Common myeloid progenitor, CD34-positive (primary cell): ENCODE results near the gene RANGRF.

Experiments
- CTCF ChIA-PET: fragments of 350-600 bp; sonication (Branson Sonifier 250); formaldehyde crosslinking; loops from one replicate; lab custom pipeline; 2021; ENCODE audit warnings: antibody characterized with exemption; lab: Charles Lee
- POLR2A ChIA-PET: fragments of 350-600 bp; sonication (Branson Sonifier 250); formaldehyde crosslinking; loops from one replicate; lab custom pipeline; 2021; ENCODE audit warnings: antibody characterized with exemption; lab: Charles Lee
- DNase-seq, 3 donors: peaks; one replicate each; pipeline versions ENCODE4 v3.0.0 to v3.0.0-alpha.2; 2013
- H3K27ac ChIP-seq, 2 experiments: 1 replicate in 1 of 2; 2 replicates in 1 of 2; pipeline ENCODE4 v1.7.0; 2013; ENCODE audit warnings: inconsistent platforms in 2 of 2, low read length in 2 of 2, mild to moderate bottlenecking in 2 of 2, low read depth in 1 of 2, moderate library complexity in 1 of 2; ENCODE audit not compliant: severe bottlenecking in 2 of 2, insufficient read depth in 1 of 2, poor library complexity in 1 of 2
- H3K27me3 ChIP-seq, 5 experiments: replicated peaks in 2 of 5; 1 replicate in 3 of 5; 2 replicates in 2 of 5; pipeline versions ENCODE4 v1.6.1 to v1.7.0; 2013; ENCODE audit warnings: low read length in 4 of 5, mild to moderate bottlenecking in 2 of 5, moderate library complexity in 2 of 5, inconsistent platforms in 1 of 5; ENCODE audit not compliant: insufficient read depth in 5 of 5, control insufficient read depth in 4 of 5
- H3K36me3 ChIP-seq, 4 experiments: 1 replicate in 2 of 4; 2 replicates in 2 of 4; pipeline versions ENCODE4 v1.6.1 to v1.7.0; 2013; ENCODE audit warnings: low read length in 3 of 4, control low read depth in 1 of 4, mild to moderate bottlenecking in 1 of 4; ENCODE audit not compliant: control insufficient read depth in 4 of 4, insufficient read depth in 4 of 4
- H3K4me1 ChIP-seq, 4 experiments: 1 replicate in 3 of 4; 2 replicates in 1 of 4; pipeline versions ENCODE4 v1.6.1 to v1.7.1; 2013; ENCODE audit warnings: low read length in 3 of 4, mild to moderate bottlenecking in 3 of 4, control low read depth in 1 of 4, inconsistent platforms in 1 of 4, moderate library complexity in 1 of 4; ENCODE audit not compliant: control insufficient read depth in 4 of 4, insufficient read depth in 4 of 4; ENCODE audit errors: control extremely low read depth in 1 of 4
- H3K4me3 ChIP-seq, 7 experiments: 1 replicate in 4 of 7; 2 replicates in 3 of 7; pipeline versions ENCODE4 v1.5.1 to v1.7.0; 2013; ENCODE audit warnings: mild to moderate bottlenecking in 7 of 7, low read length in 6 of 7, moderate library complexity in 6 of 7, inconsistent platforms in 2 of 7, low read depth in 2 of 7, control low read depth in 1 of 7; ENCODE audit not compliant: insufficient read depth in 4 of 7, control insufficient read depth in 1 of 7; ENCODE audit errors: extremely low read depth in 1 of 7
- H3K9me3 ChIP-seq, 5 experiments: 1 replicate in 4 of 5; 2 replicates in 1 of 5; pipeline versions ENCODE4 v1.6.1 to v1.7.1; 2013; ENCODE audit warnings: low read length in 4 of 5, mild to moderate bottlenecking in 2 of 5, inconsistent platforms in 1 of 5, low read depth in 1 of 5, moderate library complexity in 1 of 5; ENCODE audit not compliant: control insufficient read depth in 4 of 5, insufficient read depth in 2 of 5; ENCODE audit errors: control extremely low read depth in 1 of 5
- WGBS: methylation state at CpG from one replicate; pipeline ENCODE4 v1.1.5; 2013; ENCODE audit not compliant: insufficient coverage; 5-methylcytosine and 5-hydroxymethylcytosine counted together

RANGRF gene

DNA sequence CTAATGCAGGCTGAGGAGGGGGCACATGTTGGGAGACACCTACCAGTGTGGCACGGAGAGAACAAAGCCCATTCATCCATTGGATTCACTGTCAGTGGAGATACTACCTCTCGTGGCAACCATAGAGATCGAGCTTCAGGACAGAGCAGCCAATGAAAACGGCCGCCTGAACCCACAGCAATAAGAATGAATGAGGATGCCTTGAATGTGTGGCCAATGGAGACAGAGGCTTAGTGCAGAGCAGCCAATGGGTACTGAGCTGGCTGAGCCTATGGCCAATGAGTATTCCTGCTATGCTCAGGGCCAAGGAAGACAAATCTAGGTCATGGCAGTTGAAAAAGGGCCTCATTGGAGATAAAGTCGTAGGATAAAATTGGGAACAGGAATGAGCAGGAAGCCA, 32.5 kb downstream of the RANGRF start:
- H3K27ac ChIP-seq: no peak overlapping the region
- ChIA-PET CTCF (interaction anchor here (0.7 to 1.5 kb wide), 3 partner anchors 20 to 25 kb away, joined by 3 to 6 read pairs (median 3); no protein-coding TSS in a partner anchor), POLR2A (interaction anchor here (0.6 kb wide), 1 partner anchor 172 kb away, joined by 5 read pairs; no protein-coding TSS in a partner anchor)
- no peaks in the 10 kb centered on the region for H3K9me3 ChIP-seq
- peak in 1 of 3 donors; percentile 22 for DNase-seq
- WGBS: 95% methylated on average over 6 of the region's 6 CpGs
- peaks cover 0 to 18% (median 13%) of the 10 kb centered on the region in 4 experiments for H3K4me1 ChIP-seq
- H3K36me3 ChIP-seq: no peaks in the 10 kb centered on the region
- no peaks in the 10 kb centered on the region for H3K27me3 ChIP-seq
- no peak overlapping the region for H3K4me3 ChIP-seq

GRCh38 chr17:8322061-8322460, 33.6 kb downstream of the RANGRF start:
- no peak overlapping the region for H3K27ac ChIP-seq
- H3K9me3 ChIP-seq: no peaks in the 10 kb centered on the region
- POLR2A ChIA-PET: no interaction called here
- H3K4me3 ChIP-seq: no peak overlapping the region
- peaks cover 0 to 28% (median 23%) of the 10 kb centered on the region in 4 experiments for H3K4me1 ChIP-seq
- 95% methylated on average over 7 of the region's 8 CpGs for WGBS
- H3K27me3 ChIP-seq: no peaks in the 10 kb centered on the region
- no peak for DNase-seq
- H3K36me3 ChIP-seq: no peaks in the 10 kb centered on the region
- CTCF ChIA-PET: interaction anchor here (0.5 to 1.5 kb wide), 4 partner anchors 10 to 21 kb away, joined by 3 to 6 read pairs (median 3); no protein-coding TSS in a partner anchor

DNA sequence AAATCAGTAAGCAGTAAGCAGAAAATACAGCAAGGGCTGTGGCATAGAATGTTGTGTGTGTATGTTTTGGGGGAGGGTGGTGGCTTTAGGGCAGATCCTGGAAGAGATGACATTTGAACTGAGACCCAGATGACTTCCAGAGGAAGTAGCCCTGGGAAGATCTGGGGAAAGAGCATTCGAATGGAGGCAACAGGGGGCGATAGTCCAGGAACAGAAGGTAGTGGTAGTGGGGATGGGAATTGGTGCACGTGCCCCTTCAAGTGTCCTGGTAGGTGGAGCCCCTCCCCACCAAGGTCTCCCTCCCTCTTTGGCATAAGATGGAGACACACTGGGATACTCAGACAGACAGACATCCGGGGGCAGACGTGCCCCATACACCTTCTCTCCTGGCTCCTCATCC, 35.7 kb downstream of the RANGRF start:
- peaks cover 0 to 32% (median 28%) of the 10 kb centered on the region in 4 experiments for H3K4me1 ChIP-seq
- H3K27ac ChIP-seq: no peak overlapping the region
- H3K9me3 ChIP-seq: no peaks in the 10 kb centered on the region
- DNase-seq: no peak
- ChIA-PET CTCF (interaction anchor here (0.8 kb wide), 1 partner anchor 37 kb away, joined by 3 read pairs; no protein-coding TSS in a partner anchor), POLR2A (no interaction called here)
- no peaks in the 10 kb centered on the region for H3K36me3 ChIP-seq
- no peaks in the 10 kb centered on the region for H3K27me3 ChIP-seq
- no CpG with 5 or more reads among the region's 5 CpGs for WGBS
- H3K4me3 ChIP-seq: no peak overlapping the region

DNA sequence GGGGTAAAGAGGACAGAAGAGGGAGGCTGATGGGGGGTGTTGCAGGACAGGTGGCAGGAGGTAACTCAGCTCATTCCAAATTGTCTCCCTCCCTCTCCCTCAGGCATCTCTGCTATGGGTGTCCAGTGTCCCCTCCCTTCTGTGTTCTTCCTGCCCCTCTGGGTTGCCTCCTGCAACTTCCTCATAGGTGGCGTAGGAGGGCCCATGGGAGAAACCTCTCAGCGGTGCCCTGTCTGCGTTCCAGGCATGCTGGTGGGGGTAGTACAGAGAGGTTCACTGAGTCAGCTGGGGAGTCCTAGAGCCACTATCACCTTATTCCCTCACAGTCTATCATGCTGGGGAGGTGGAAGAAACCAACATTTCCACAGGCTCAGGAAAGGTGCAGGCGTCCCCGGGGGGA, 36.5 kb downstream of the RANGRF start:
- CTCF ChIA-PET: interaction anchor here (0.8 to 5.8 kb wide), 7 partner anchors 11 to 69 kb away, joined by 3 to 36 read pairs (median 3); partner anchors contain the start of genes KRABD2 and ODF4
- H3K9me3 ChIP-seq: no peaks in the 10 kb centered on the region

DNA sequence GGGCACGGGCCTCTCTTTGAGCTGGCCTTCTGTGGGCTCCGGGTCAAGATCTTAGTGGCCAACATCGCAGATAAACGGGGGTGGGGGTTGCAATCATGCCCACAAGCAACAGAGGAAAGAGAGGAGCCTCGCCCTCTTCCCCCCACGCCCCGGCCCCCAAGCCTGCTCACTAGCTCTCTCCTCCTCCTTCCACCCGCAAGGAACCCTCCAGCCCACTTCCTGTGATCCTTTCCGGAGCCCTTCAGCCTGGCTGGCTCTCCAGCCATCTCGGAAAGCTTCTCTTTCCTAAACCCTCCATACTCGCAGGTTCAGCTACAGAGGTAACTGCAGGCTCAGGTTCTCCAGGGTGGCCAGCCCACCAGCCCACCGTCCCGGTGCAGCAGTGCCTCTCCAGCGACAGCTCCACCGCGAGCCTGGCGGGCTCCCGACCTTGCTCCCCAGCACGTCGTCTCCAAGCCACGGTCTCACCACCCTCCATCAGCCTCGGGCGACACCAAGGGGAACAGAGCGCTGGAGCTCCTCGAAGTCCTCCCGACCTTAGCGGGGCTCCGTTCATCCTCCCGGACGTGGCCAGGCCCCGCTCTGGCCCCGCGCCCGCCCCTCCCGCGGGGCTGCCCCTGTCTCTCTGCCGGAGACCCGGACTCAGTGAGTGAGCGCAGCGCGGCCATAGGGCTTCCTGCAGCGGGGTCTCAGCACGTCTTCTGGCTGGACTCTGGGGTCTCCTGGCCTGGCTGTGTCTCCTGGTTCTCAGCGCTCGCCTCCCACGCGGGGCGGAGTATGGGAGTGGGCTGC, 38.2 kb downstream of the RANGRF start:
- peak overlapping the region in 1 of 2 experiments; percentile 6 for H3K27ac ChIP-seq
- H3K36me3 ChIP-seq: no peaks in the 10 kb centered on the region
- no peaks in the 10 kb centered on the region for H3K9me3 ChIP-seq
- DNase-seq: peak; percentile 49 to 71 (median 62)
- WGBS: under 1% methylated on average over 33 of the region's 48 CpGs
- POLR2A ChIA-PET: interaction anchor here (0.6 to 1.3 kb wide), 3 partner anchors 34 to 57 kb away, joined by 3 to 6 read pairs (median 3); partner anchors contain the start of gene KRABD2
- peaks cover 0 to 32% (median 28%) of the 10 kb centered on the region in 4 experiments for H3K4me1 ChIP-seq
- H3K4me3 ChIP-seq: peak overlapping the region; percentile 46 to 81 (median 69)
- H3K27me3 ChIP-seq: no peaks in the 10 kb centered on the region
- CTCF ChIA-PET: interaction anchor here (0.6 to 5.8 kb wide), 7 partner anchors 9 to 49 kb away, joined by 3 to 36 read pairs (median 12); partner anchors contain the start of genes KRABD2 and ODF4

More for the DNA sequence above, 36.5 kb downstream of the RANGRF start:
- Histone ChIP-seq H3K4me1 (peaks cover 0 to 32% (median 28%) of the 10 kb centered on the region in 4 experiments), H3K27me3 (no peaks in the 10 kb centered on the region), H3K36me3 (no peaks in the 10 kb centered on the region), H3K4me3 (peak overlapping the region in 1 of 7 experiments; percentile 5), H3K27ac (no peak overlapping the region)
- DNase-seq: peak in 2 of 3 donors; percentile 22 to 28
- 100% methylated on average over 1 of the region's 5 CpGs for WGBS
- POLR2A ChIA-PET: no interaction called here

- ChIA-PET POLR2A (no interaction called here), CTCF (interaction anchor here (0.6 to 5.8 kb wide), 6 partner anchors 8 to 49 kb away, joined by 3 to 36 read pairs (median 12); partner anchors contain the start of genes KRABD2 and ODF4)
- Histone ChIP-seq H3K9me3 (no peaks in the 10 kb centered on the region), H3K36me3 (no peaks in the 10 kb centered on the region), H3K4me1 (peaks cover 0 to 32% (median 28%) of the 10 kb centered on the region in 4 experiments), H3K27ac (no peak overlapping the region), H3K27me3 (no peaks in the 10 kb centered on the region), H3K4me3 (peak overlapping the region; percentile 46 to 81 (median 69))
- WGBS: 21% methylated on average over 13 of the region's 25 CpGs
- DNase-seq: peak in 2 of 3 donors; percentile 18 to 28
Measured at GRCh38 chr17:8327303-8327649, 38.8 kb downstream of the RANGRF start.
